B cell (primary cell): ENCODE measurements around the gene KIRREL3.

Experiments used
- CTCF ChIP-seq: fragments of 200-600 bp; IDR thresholded peaks from one replicate; pipeline ENCODE4 v1.8.0; 2022; ENCODE audit warnings: antibody characterized with exemption, mild to moderate bottlenecking
- EZH2 ChIP-seq: IDR thresholded peaks from 2 replicates; pipeline ENCODE4 v1.6.1; 2012; ENCODE audit warnings: borderline replicate concordance, low read depth, mild to moderate bottlenecking, moderate library complexity, low read length; ENCODE audit not compliant: insufficient read depth, poor library complexity, severe bottlenecking

- no peak for TF ChIP-seq CTCF
- TF ChIP-seq EZH2: no peak
Observed at GRCh38 chr11:126502982-126503381, 497.6 kb downstream of the KIRREL3 start.
